ENCODE measurements around the gene DKKL1.

The DKKL1 gene

DNA sequence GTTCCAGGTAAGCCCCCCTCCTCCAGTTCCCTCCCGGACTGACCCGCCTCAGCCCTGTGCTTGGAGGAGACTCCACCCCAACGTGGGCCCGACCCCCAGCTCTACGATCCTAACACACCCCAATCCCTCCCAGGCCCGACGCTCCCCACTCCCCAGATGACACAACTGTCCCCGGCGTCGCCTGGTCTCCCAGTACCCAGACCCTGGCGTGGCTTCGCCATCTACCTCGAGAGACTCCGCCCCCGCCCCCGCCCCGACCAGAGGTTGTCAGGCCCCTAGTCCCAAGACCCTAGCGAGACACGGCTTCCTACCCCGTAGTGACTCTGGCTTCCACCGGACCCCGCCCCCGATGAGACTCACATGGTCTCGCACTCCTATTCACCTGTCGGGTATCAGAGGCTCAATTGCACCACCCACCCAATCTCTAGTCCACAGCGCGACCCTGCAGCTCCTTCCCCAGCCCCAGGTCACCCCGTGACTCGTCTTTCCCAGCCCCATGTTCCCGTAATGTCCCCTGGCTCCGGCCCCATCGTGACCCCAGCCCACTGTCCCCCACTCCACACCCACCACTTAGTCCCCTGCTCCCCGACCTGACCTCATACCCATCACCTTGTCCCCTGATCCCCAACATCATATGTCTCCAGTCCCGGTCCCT, 25.5 kb upstream of the DKKL1 start:
- no peak for DNase-seq (ENCODE audit: low read depth in 3 of 3)

GRCh38 chr19:49338691-49339300, 24.9 kb upstream of the DKKL1 start:
- peak in 1 of 3 experiments; percentile 44 for DNase-seq (ENCODE audit: low read depth in 3 of 3)

- DNase-seq (ENCODE audit: low read depth in 3 of 3), result no peak
Measured at GRCh38 chr19:49339301-49340068, 24.2 kb upstream of the DKKL1 start.

GRCh38 chr19:49340069-49340864, 23.4 kb upstream of the DKKL1 start:
- no peak for DNase-seq (ENCODE audit: low read depth in 3 of 3)

DNA sequence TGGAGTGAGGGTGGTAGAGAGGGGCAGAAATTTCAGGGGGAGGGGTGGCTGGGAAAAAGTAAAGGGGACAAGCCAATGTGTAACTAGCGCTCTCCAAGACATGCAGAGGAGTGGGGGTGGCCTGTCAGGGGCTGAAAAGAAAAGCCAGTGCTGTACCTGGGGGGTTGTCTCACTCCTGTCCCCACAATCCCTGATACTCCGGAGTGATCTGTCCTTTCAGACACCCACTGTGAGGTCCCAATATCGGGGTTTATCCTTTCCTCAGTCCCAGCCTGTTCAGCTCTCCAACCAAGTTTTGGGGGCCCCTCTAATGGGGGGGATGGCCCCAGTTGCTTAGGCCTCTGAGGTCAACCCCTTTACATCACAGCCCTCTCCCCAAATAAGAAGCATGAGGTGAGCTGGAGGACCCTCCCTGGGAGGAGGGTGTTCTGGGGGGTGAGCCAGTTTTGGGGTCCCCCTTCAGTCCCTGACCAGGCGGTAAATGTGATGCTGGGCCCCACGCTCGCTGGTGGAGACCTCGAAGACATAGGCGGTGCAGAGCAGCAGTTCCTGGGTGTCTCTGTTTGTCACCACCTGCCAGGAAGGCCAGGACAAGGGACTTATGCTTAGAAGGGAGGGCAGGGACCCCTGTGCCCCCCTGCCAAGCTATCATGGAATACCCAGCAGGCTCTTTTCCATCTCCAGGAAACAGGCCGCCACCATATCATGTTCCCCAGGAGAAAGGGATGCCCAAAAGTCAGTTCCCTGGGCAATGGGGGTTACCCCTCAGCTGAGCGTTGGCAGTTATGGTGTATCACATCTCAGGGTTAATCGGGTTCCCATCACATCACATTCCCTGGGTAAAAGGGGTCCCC, 22.6 kb upstream of the DKKL1 start:
- DNase-seq (ENCODE audit: low read depth in 3 of 3), result no peak

DNA sequence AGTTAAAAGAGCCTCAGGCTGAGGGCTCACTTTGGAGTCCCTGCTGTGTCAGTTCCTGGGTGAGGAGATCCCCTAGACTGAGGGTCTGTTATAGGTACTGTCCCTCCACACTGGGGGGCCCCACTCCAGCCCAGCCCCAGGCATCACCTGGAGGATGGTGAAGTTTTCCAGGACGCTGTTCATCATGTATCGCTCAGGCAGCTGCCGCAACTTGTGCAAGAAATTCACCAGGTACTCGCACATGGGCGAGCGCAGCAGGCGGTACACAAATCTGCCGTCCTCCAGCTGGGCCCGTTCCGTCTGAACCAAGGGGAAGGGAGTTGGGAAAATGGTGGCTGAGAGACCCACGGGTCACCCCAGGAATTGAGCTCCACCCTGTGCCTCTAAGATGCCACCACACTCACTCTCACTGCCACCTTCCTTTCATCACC, 21.4 kb upstream of the DKKL1 start:
- no peak for DNase-seq (ENCODE audit: low read depth in 3 of 3)

- no peak for DNase-seq (ENCODE audit: low read depth in 3 of 3)
Measured at GRCh38 chr19:49343123-49343522, 20.6 kb upstream of the DKKL1 start.

GRCh38 chr19:49344505-49345423, 18.9 kb upstream of the DKKL1 start:
- no peak for DNase-seq (ENCODE audit: low read depth in 3 of 3)

GRCh38 chr19:49347191-49347590, 16.5 kb upstream of the DKKL1 start:
- no peak for DNase-seq (ENCODE audit: low read depth in 3 of 3)

GRCh38 chr19:49347835-49348234, 15.8 kb upstream of the DKKL1 start:
- DNase-seq (ENCODE audit: low read depth in 3 of 3), result no peak

DNA sequence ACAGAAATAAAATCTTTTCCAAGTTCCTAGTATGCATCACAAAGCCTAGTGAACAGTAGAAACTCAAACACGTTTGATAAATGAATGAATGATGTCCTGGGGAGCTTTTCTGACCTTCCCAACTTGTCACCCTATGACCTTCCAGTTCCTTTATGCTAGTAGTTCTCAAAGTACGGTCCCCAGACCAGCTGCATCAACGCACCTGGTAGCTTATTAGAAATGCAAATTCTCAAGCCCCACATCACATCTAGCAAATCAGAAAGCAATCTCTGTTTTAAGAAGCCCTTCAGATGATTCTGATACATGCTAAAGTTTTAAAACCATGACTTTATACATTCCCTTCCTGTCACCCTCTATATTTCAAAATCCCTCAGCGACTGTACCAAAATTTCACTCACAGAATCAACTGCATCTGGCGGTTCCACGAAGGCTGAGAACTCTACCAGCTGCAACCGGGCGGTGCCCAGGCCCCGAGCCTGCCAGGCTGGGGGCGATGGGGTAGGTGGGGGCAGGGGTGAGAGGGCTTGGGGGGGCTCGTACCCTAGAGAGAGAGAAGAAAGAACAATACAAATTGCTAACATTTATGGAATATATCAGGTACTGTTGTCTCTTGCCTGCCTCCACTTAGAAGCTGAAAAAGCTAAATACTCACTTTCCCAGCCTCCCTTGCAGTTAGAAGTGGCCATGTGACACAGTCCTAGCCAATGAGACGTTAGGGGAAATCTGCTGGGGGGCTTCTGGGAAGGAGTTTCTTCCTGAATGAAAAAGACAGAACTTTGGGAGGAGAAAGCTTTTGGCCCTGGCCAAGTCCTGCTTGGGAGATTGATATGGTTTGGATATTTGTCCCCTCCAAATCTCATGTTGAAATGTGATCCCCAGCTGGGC, 15.1 kb upstream of the DKKL1 start:
- no peak for DNase-seq (ENCODE audit: low read depth in 3 of 3)

GRCh38 chr19:49349567-49349966, 14.1 kb upstream of the DKKL1 start:
- DNase-seq (ENCODE audit: low read depth in 3 of 3), result no peak

- no peak for DNase-seq (ENCODE audit: low read depth in 3 of 3)
Measured at GRCh38 chr19:49355909-49356353, 7.7 kb upstream of the DKKL1 start.

DNA sequence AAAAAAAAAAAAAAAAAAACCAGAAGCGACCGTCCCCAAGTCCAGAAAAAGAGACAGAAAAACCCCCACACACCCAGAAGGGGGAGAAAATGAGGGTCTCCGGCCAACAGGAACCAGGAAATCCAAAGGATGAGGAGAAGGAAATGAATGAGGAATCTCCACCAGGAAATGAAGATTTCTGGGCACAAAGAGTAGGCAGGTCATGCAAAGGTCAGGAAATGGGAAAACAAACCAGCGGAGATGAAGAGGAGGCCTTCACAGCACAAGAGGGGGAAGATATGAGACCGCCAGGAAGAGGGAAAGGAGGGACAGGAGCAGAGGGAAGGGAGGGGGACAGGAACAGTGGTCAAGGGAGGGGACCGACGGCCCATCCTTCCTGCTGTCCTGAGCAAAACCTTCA, 7.3 kb upstream of the DKKL1 start:
- DNase-seq (ENCODE audit: low read depth in 3 of 3), result no peak

- DNase-seq (ENCODE audit: low read depth in 3 of 3), result no peak
Measured at GRCh38 chr19:49357186-49357585, 6.5 kb upstream of the DKKL1 start.

DNA sequence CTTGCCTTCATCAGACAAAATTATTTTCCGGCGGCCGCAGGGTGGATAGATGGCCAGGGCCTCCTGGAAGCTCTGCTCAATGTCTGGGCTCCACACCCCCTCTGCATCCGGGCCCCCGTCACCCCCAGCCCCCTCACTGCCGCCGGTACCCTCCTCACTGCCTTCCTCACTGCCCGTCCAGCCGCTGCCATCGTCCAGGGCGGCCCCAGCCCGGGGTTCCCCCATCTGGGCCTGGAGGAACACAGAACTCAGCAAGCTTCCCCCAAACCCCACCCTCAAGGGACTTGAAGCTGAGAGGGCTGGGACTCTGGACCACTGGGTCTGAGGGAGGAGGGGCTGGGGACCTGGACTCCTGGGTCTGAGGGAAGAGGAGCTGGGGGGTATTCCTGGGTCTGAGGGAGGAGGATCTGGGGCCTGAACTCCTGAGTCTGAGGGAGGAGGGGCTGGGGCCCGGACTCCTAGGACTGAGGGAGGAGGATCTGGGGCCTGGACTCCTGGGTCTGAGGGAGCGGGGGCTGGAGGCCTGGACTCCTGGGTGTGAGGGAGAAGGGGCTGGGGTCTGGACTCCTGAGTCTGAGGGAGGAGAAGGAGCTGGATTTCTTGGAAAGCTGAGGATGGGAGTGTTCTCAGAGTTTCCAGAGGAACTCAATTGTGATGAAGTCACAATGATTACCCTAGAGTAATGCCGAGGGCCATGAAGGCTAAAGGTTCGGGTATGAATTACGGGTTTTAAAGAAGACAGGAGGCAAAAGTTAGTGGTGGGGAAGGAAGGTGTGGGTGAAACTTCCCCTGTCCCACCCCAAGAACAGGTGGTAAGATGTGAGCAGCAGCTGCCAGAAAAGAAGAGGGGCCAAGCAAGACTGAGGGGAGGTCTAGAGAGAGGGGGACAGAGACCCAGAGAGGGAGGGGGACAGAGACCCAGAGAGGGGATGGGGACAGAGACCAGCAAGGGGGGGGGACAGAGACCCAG, 3.5 kb upstream of the DKKL1 start:
- DNase-seq (ENCODE audit: low read depth in 3 of 3), result no peak

GRCh38 chr19:49361438-49362047, 2.1 kb upstream of the DKKL1 start:
- DNase-seq (ENCODE audit: low read depth in 3 of 3), result no peak
